T-helper 1 cell treated with Interleukin-12 subunit alpha and Interleukin-12 subunit beta and Interleukin-4 antibody, amounts not matched to agents 30 ng/mL and 1 ng/mL, for 36 hours (primary cell): ENCODE measurements around the gene ATP8A2. TPM values are rescaled to one million over a fixed set of nuclear protein-coding genes. Genes with fewer than 3 reads are reported as not detected.

Experiments used
- intact Hi-C: fragments of 100-400 bp; cut with micrococcal nuclease; formaldehyde crosslinking; loops from one replicate; pipeline ENCODE4 v1.15.1; 2024
- total RNA-seq: library from RNA; stranded (reverse); gene quantifications from 2 replicates; pipeline ENCODE4 v1.2.3, GENCODE V29; 2022

The ATP8A2 gene
- total RNA-seq, 1 donor from 2014 or later: 1.9 TPM

GRCh38 chr13:26021516-26021915 lies 649.7 kb downstream of the ATP8A2 start:
- intact Hi-C loops: no loop called here

GRCh38 chr13:26021956-26022355 lies 650.2 kb downstream of the ATP8A2 start:
- intact Hi-C loops: no loop called here

- intact Hi-C loops: no loop called here
Observed at GRCh38 chr13:26022538-26023292, 650.9 kb downstream of the ATP8A2 start.

- intact Hi-C loops: no loop called here
Observed at GRCh38 chr13:26024558-26024957, 652.8 kb downstream of the ATP8A2 start.

GRCh38 chr13:26025196-26025595 lies 653.4 kb downstream of the ATP8A2 start:
- intact Hi-C loops: no loop called here

GRCh38 chr13:26025771-26026170 lies 654.0 kb downstream of the ATP8A2 start:
- intact Hi-C loops: no loop called here

- intact Hi-C loops: no loop called here
Observed at GRCh38 chr13:26026211-26026610, 654.4 kb downstream of the ATP8A2 start.

DNA sequence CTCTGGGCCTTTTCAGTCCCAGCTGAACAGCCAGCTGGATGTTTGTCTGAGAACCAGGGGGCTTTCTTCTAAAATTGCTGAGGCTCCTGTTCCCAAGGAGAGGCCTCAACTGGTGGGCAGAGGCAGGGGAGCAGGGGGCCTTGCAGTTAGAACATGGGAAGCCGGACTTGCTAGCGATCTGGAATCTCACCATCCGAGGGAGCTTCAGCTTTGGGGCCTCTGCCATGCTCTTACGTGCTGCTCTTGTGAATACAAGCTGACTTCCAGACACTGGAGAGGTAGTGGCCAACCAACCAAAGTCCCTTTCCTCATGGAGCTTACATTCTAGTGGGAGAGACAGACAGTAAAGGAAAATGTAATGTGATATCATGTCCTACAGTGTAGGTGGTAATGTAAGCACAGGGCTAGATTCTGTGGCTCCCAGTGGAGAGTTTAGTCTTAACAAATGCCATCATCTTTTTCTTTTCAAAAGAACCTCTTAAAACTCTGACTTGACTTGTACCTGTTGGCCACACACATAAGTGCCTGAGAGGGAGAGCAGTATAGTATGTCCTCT lies 657.9 kb downstream of the ATP8A2 start:
- intact Hi-C loops: no loop called here

DNA sequence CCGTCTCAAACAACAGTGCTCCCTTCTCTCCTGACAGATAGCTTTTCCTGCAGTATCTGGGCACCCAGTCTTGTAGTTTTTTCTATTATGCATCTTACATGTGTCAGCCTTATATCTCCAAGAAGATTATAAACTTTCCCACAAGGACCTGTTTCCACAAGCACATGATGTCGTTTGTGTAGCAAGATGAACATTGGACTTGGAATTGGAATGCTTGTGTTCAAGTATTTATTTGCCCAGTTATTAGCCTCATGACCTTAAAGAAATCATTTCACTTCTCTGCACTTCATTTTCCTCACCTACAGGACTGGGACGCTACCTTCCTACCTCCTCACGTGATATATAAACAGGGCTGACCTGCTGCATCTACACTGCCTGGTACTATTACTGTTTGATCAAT lies 658.6 kb downstream of the ATP8A2 start:
- intact Hi-C loops: no loop called here

- intact Hi-C loops: no loop called here
Observed at GRCh38 chr13:26034018-26034417, 662.2 kb downstream of the ATP8A2 start.

DNA sequence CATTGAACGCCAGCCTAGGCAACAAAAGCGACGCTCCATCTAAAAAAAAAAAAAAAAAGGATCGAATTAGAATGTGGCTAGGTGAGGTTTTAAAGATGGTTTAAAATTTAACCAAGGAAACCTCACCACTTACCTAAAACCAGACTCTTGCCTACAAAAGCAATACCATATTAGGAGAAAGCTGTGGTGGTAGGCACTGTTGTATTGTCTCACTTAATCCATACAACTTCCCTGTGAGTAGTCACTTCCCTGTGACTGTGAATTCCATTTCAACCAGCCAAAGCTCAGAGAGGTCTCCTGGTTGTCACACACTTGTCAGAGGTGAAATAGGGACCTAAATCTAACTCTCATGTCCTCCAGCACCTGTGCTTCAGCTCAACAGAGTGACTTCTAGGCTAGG lies 664.6 kb downstream of the ATP8A2 start:
- intact Hi-C loops: no loop called here

DNA sequence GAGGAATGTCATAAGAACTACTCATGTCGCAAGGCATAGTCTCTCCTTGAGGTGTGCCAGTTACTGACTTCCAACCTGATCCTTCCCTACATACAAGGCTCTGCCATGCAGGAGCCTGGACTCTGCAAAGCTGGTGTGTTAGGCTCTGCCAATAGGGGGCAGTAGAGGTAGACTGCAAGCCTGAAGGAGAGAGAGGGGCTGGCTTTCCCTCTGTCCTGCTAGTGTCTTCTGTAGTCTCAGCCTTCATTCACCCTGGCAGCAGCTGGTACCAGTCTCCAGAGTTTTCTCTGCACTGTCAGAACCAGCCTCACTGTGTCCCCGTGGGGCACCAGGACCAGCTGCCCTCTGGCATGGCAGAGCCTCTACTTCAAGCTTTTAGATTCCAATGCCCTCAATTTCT lies 665.5 kb downstream of the ATP8A2 start:
- intact Hi-C loops: no loop called here

GRCh38 chr13:26038931-26039475 lies 667.2 kb downstream of the ATP8A2 start:
- intact Hi-C loops: no loop called here

GRCh38 chr13:26041444-26041843 lies 669.7 kb downstream of the ATP8A2 start:
- intact Hi-C loops: no loop called here

DNA sequence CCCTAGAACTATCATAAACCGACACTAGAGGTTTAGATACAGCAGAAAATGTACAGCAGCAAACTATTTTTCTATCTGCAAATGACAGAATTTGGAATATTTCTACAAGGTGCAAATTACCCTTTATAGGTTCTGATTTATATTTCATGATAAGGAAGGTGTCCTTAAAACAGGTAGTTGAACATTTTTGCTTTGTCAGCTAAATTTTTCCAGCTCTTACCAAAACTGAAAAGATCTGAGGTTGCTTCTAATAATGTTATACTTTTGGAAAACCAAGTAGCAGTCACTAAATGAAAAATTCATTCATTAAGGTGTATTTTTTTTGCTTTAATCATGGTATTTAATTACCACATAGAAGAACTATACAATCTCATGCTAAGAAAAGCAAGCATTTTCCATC lies 671.0 kb downstream of the ATP8A2 start:
- intact Hi-C loops: no loop called here

DNA sequence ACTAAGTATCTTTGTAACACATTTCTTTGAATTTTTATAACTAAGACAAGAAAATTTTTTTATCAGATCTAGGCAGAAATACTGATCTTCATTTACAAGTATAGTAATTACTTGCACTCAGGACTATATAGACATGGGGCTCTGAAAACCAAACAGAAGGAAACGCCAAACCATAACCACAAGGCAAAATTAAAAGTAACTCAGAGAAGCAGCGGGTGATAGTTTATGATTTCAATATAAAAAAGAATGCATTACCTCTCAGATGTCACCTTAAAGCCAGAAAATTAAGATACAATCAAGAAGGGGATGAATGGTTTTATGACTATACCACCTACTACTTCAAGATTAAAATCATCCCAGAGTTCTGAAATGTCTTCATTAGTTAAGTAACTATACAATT lies 673.4 kb downstream of the ATP8A2 start:
- intact Hi-C loops: no loop called here

DNA sequence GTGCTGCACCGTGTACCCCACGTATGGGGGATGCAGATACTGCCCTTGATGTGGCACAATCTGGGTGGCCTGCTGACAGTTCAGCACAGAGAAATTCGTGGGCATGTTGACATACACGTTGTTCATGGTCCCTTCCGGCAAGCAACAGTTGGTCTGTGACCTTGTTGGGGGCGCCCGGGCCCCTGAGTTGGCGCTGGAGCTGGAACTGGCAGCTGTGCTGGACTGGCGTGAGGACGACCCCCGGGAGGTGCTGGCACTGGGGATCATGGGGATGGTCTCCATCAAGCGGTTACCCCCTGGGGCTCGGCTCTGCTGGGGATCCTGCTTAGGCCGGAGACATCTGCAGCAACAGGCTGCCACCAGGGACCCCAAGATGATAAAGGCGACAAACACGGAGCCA lies 674.9 kb downstream of the ATP8A2 start:
- intact Hi-C loops: no loop called here

- intact Hi-C loops: no loop called here
Observed at GRCh38 chr13:26047040-26047439, 675.3 kb downstream of the ATP8A2 start.

DNA sequence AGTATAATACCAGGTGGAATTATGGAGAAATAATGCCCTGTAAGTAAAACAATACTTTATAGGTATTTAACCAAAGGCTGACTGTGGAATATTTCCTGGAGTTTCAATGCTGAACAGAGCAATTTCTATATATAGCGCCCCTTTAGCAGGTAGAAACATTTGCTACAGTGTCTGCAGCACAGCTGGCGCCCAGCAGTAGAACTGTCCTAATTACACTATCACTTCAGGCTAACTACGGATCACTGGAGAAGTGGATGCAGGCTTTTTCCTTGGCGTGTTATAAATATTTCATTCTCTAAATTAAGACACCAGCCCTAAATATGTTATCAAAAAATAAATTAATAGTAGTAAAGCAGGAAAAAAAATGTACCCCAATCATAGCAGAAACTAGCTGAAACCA lies 677.0 kb downstream of the ATP8A2 start:
- intact Hi-C loops: no loop called here

DNA sequence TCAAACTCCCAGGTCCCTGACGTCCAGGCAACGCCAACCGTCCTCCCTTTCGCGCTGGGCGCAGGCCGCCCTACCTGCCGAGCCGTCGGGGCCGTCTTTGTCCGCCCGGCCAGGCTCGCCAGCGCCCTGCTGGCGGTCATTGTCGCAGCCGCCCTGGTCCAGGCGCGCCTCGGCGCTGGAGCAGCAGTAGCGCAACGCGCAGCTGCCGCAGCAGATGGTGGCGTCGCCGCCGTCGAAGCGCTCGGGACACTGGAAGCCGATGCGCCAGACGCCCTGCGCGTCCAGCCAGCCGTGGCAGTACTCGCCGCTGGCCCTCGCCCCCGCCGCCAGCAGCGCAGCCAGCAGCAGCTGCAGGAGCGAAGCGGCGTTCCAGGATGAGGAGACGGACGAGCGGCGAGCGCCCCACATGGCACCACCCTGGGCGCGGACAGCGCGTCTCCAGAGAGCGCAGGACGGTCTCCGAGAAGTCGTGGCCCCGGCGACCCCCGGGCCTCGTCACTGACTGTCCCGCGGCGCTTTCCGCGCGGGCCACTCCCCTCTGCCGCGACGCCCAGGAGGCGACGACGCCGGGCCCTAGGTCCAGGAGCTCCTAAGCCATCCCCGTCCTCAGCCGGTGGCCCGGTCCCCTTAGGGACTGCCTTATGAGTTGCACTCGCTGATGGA lies 678.9 kb downstream of the ATP8A2 start:
- intact Hi-C loops: loop anchor here (5.0 to 10.0 kb wide), 2 partner anchors 313 to 746 kb away; partner anchors contain the start of gene NUP58

DNA sequence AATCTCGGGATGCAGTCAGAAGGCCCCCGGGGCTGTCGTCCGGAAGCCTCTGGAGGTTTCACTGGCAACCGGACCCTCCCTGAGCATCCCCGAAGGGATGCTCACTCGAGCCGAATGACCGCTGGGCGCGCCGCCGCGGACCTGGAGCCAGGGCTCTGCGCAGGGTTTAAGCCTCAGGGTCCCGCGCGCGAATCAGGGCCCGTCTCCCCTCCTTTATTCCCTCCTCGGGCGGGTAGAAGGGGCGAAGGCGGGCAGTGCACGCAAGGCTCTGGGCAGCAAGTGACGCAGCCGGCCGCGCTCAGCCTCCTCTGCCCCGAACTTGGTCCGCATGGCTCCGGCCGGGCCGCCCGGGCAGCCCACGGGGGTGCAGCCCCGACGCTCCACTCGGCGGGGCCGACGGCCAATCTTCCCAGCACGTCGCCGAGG lies 679.5 kb downstream of the ATP8A2 start:
- intact Hi-C loops: loop anchor here (5.0 to 10.0 kb wide), 2 partner anchors 314 to 746 kb away; partner anchors contain the start of gene NUP58

GRCh38 chr13:26051657-26052311 lies 680.0 kb downstream of the ATP8A2 start, which contains the start of gene SHISA2:
TSS of gene SHISA2 (minus strand) at chr13:26052016. CDS start at chr13:26050975, 1,041 bp downstream.
- intact Hi-C loops: loop anchor here (1.0 to 10.0 kb wide), 8 partner anchors 39 to 747 kb away; partner anchors contain the start of gene NUP58
